GM15510 (cell line): ENCODE data around the gene MEA1.

Experiments used
- POLR2A ChIP-seq: IDR thresholded peaks from 3 replicates; pipeline ENCODE4 v1.6.1; 2011; ENCODE audit warnings: borderline replicate concordance; ENCODE audit not compliant: insufficient read length; ENCODE audit errors: extremely low read depth

Gene MEA1

GRCh38 chr6:42969934-42970333 is 43.8 kb downstream of the MEA1 start:
- no peak for TF ChIP-seq POLR2A

- TF ChIP-seq POLR2A = no peak
Measured at GRCh38 chr6:42969431-42969830, 44.3 kb downstream of the MEA1 start.

- TF ChIP-seq POLR2A = no peak
Measured at GRCh38 chr6:42968783-42969182, 45.0 kb downstream of the MEA1 start.

GRCh38 chr6:42968126-42968701 is 45.5 kb downstream of the MEA1 start:
- no peak for TF ChIP-seq POLR2A

GRCh38 chr6:42967228-42967627 is 46.5 kb downstream of the MEA1 start:
- TF ChIP-seq POLR2A = no peak

- no peak for TF ChIP-seq POLR2A
Measured at GRCh38 chr6:42966571-42966970, 47.2 kb downstream of the MEA1 start.

GRCh38 chr6:42963855-42964605 is 49.7 kb downstream of the MEA1 start:
- no peak for TF ChIP-seq POLR2A

- no peak for TF ChIP-seq POLR2A
Measured at GRCh38 chr6:42963179-42963854, 50.4 kb downstream of the MEA1 start.

- no peak for TF ChIP-seq POLR2A
Measured at GRCh38 chr6:42962502-42963178, 51.1 kb downstream of the MEA1 start.

GRCh38 chr6:42962096-42962495 is 51.6 kb downstream of the MEA1 start:
- no peak for TF ChIP-seq POLR2A
